ENCODE results near the gene CCDC190. TPM values are rescaled to one million over a fixed set of nuclear protein-coding genes. Genes with fewer than 3 reads are reported as not detected.

CCDC190 gene
- total RNA-seq, 2 donors from 2014 or later, result 0.14 TPM; not detected in 1

GRCh38 chr1:162901243-162901642 lies 40.3 kb upstream of the CCDC190 start:
- H3K4me1 ChIP-seq (replicated peaks), result no peaks in the 10 kb centered on the region
- H3K9me3 ChIP-seq, result no peaks in the 10 kb centered on the region
- H3K36me3 ChIP-seq, result no peaks in the 10 kb centered on the region
- no peaks in the 10 kb centered on the region for H3K27me3 ChIP-seq (replicated peaks; ENCODE audit: insufficient read depth)
- intact Hi-C loops (cut with DNase I), result no loop called here
- no peak overlapping the region for H3K4me3 ChIP-seq
- no peak overlapping the region for H3K27ac ChIP-seq
- TF ChIP-seq CTCF (IDR thresholded peaks at IDR 0.05) (no peak), POLR2AphosphoS5 (IDR thresholded peaks at IDR 0.05) (no peak), POLR2A (IDR thresholded peaks at IDR 0.05) (no peak)
- no peak for DNase-seq (ENCODE audit: low spot score)
- WGBS, result 100% methylated on average over 1 of the region's 1 CpG

GRCh38 chr1:162899422-162900146 lies 38.6 kb upstream of the CCDC190 start:
- 59% methylated on average over 5 of the region's 5 CpGs for WGBS
- Histone ChIP-seq H3K4me1 (replicated peaks) (no peaks in the 10 kb centered on the region), H3K36me3 (no peaks in the 10 kb centered on the region)

GRCh38 chr1:162893612-162893908 lies 32.6 kb upstream of the CCDC190 start:
- no peak overlapping the region for H3K4me3 ChIP-seq
- DNase-seq (ENCODE audit: low spot score), result no peak
- TF ChIP-seq CTCF (IDR thresholded peaks at IDR 0.05) (no peak), POLR2AphosphoS5 (IDR thresholded peaks at IDR 0.05) (no peak), POLR2A (IDR thresholded peaks at IDR 0.05) (no peak)
- H3K27ac ChIP-seq, result no peak overlapping the region
- H3K9me3 ChIP-seq, result no peaks in the 10 kb centered on the region
- H3K36me3 ChIP-seq, result no peaks in the 10 kb centered on the region
- no peaks in the 10 kb centered on the region for H3K4me1 ChIP-seq (replicated peaks)
- intact Hi-C loops (cut with DNase I), result no loop called here
- H3K27me3 ChIP-seq (replicated peaks; ENCODE audit: insufficient read depth), result no peaks in the 10 kb centered on the region

More at GRCh38 chr1:162899422-162900146, 38.6 kb upstream of the CCDC190 start:
- Histone ChIP-seq H3K27me3 (replicated peaks; ENCODE audit: insufficient read depth) (no peaks in the 10 kb centered on the region), H3K27ac (no peak overlapping the region), H3K9me3 (no peaks in the 10 kb centered on the region), H3K4me3 (no peak overlapping the region)
- no peak for DNase-seq (ENCODE audit: low spot score)
- TF ChIP-seq POLR2A (IDR thresholded peaks at IDR 0.05) (no peak), POLR2AphosphoS5 (IDR thresholded peaks at IDR 0.05) (no peak), CTCF (IDR thresholded peaks at IDR 0.05) (no peak)
- intact Hi-C loops (cut with DNase I), result no loop called here

GRCh38 chr1:162892906-162893611 lies 32.1 kb upstream of the CCDC190 start:
- H3K4me3 ChIP-seq, result no peak overlapping the region
- H3K27me3 ChIP-seq (replicated peaks; ENCODE audit: insufficient read depth), result no peaks in the 10 kb centered on the region
- no peaks in the 10 kb centered on the region for H3K36me3 ChIP-seq
- H3K27ac ChIP-seq, result no peak overlapping the region
- no peak for DNase-seq (ENCODE audit: low spot score)
- no peaks in the 10 kb centered on the region for H3K4me1 ChIP-seq (replicated peaks)
- WGBS, result 70% methylated on average over 5 of the region's 5 CpGs
- no peaks in the 10 kb centered on the region for H3K9me3 ChIP-seq
- TF ChIP-seq CTCF (IDR thresholded peaks at IDR 0.05), result no peak
- TF ChIP-seq POLR2AphosphoS5 (IDR thresholded peaks at IDR 0.05), result no peak
- no peak for TF ChIP-seq POLR2A (IDR thresholded peaks at IDR 0.05)
- intact Hi-C loops (cut with DNase I), result no loop called here

- intact Hi-C loops (cut with DNase I), result no loop called here
- TF ChIP-seq POLR2A (IDR thresholded peaks at IDR 0.05), result no peak
- TF ChIP-seq CTCF (IDR thresholded peaks at IDR 0.05), result no peak
- no peak for TF ChIP-seq POLR2AphosphoS5 (IDR thresholded peaks at IDR 0.05)
- Histone ChIP-seq H3K4me1 (replicated peaks) (no peaks in the 10 kb centered on the region), H3K27me3 (replicated peaks; ENCODE audit: insufficient read depth) (no peaks in the 10 kb centered on the region), H3K4me3 (no peak overlapping the region), H3K36me3 (no peaks in the 10 kb centered on the region), H3K9me3 (no peaks in the 10 kb centered on the region), H3K27ac (no peak overlapping the region)
- 59% methylated on average over 2 of the region's 2 CpGs for WGBS
- DNase-seq (ENCODE audit: low spot score), result no peak
Observed at GRCh38 chr1:162889989-162890388, 29.0 kb upstream of the CCDC190 start.

All from prostate gland (tissue), 2 donors.